HEK293 (cell line): ENCODE data around the gene RNF222.

Experiments used
- CTCF ChIA-PET: fragments of 350-600 bp; formaldehyde crosslinking; extraction: SDS; loops from one replicate; lab custom pipeline; 2021; ENCODE audit warnings: antibody characterized with exemption; lab: Yijun Ruan, JAX
- POLR2A ChIA-PET: fragments of 300-600 bp; formaldehyde crosslinking; extraction: SDS; loops from one replicate; lab custom pipeline; 2020; ENCODE audit warnings: antibody characterized with exemption, inconsistent platforms; lab: Yijun Ruan, JAX
- H3K27ac ChIP-seq: fragments of 200-500 bp; sonication (Bioruptor generic); 2 replicates; pipeline ENCODE4 v1.5.1; 2014; ENCODE audit warnings: low read depth, low read length, control low read depth, inconsistent platforms; ENCODE audit errors: extremely low read depth
- H3K36me3 ChIP-seq, 2 experiments: fragments of 200-500 bp in 1 of 2; sonication (Bioruptor generic) in 1 of 2; 1 replicate in 1 of 2; 2 replicates in 1 of 2; pipeline ENCODE4 v1.5.1; 2014 to 2017; ENCODE audit warnings: inconsistent platforms in 2 of 2, low read length in 2 of 2; ENCODE audit not compliant: control insufficient read depth in 2 of 2, insufficient read depth in 1 of 2
- H3K4me1 ChIP-seq: fragments of 200-500 bp; sonication (Bioruptor generic); 2 replicates; pipeline ENCODE4 v1.5.1; 2014; ENCODE audit warnings: mild to moderate bottlenecking, low read length, inconsistent platforms; ENCODE audit not compliant: control insufficient read depth, insufficient read depth
- H3K4me3 ChIP-seq: 2 replicates; pipeline ENCODE4 v1.5.1; 2011; ENCODE audit warnings: low read depth, mild to moderate bottlenecking, control low read depth, low read length, moderate library complexity
- H3K9me3 ChIP-seq: fragments of 200-500 bp; sonication (Bioruptor generic); 2 replicates; pipeline ENCODE4 v1.5.1; 2014; ENCODE audit warnings: low read depth, low read length, inconsistent platforms; ENCODE audit not compliant: control insufficient read depth, insufficient read depth
- EGR2 ChIP-seq: fragments of 450-650 bp; formaldehyde crosslinking; IDR thresholded peaks from 2 replicates; pipeline ENCODE4 v1.5.1; 2016; ENCODE audit warnings: low read depth, missing biosample characterization, missing genetic modification characterization
- MZF1 ChIP-seq: fragments of 450-650 bp; formaldehyde crosslinking; IDR thresholded peaks from 2 replicates; pipeline ENCODE4 v1.5.1; 2017; ENCODE audit warnings: missing biosample characterization, missing genetic modification characterization, borderline replicate concordance
- SCRT2 ChIP-seq: fragments of 450-650 bp; formaldehyde crosslinking; IDR thresholded peaks from 2 replicates; pipeline ENCODE4 v1.5.1; 2016; ENCODE audit warnings: missing biosample characterization, missing genetic modification characterization
- SETDB1 ChIP-seq: IDR thresholded peaks from one replicate; pipeline ENCODE4 v1.6.1; 2017; ENCODE audit warnings: mild to moderate bottlenecking, low read length, moderate library complexity, mixed read lengths; ENCODE audit not compliant: insufficient read length
- WT1 ChIP-seq: fragments of 450-650 bp; formaldehyde crosslinking; IDR thresholded peaks from 2 replicates; pipeline ENCODE4 v1.5.1; 2016; ENCODE audit warnings: missing biosample characterization, missing genetic modification characterization
- ZFHX2 ChIP-seq: fragments of 450-650 bp; formaldehyde crosslinking; conservative IDR thresholded peaks from 2 replicates; pipeline ENCODE4 v1.5.1; 2016; ENCODE audit warnings: missing biosample characterization, missing genetic modification characterization
- ZNF112 ChIP-seq: fragments of 450-650 bp; formaldehyde crosslinking; IDR thresholded peaks from 2 replicates; pipeline ENCODE4 v1.5.0; 2017; ENCODE audit warnings: missing biosample characterization, missing genetic modification characterization
- ZNF2 ChIP-seq: fragments of 450-650 bp; formaldehyde crosslinking; IDR thresholded peaks from 2 replicates; pipeline ENCODE4 v1.5.1; 2016; ENCODE audit warnings: missing biosample characterization, missing genetic modification characterization
- ZNF341 ChIP-seq: fragments of 450-650 bp; formaldehyde crosslinking; IDR thresholded peaks from 2 replicates; pipeline ENCODE4; 2016; ENCODE audit warnings: low read depth, missing biosample characterization, missing genetic modification characterization
- ZNF354C ChIP-seq: fragments of 450-650 bp; formaldehyde crosslinking; IDR thresholded peaks from 2 replicates; pipeline ENCODE4 v1.5.1; 2016; ENCODE audit warnings: missing biosample characterization, missing genetic modification characterization, low read depth, borderline replicate concordance
- ZNF391 ChIP-seq: fragments of 450-650 bp; formaldehyde crosslinking; IDR thresholded peaks from 2 replicates; pipeline ENCODE4 v1.5.1; 2016; ENCODE audit warnings: low read depth, missing biosample characterization, missing genetic modification characterization, borderline replicate concordance
- ZNF629 ChIP-seq: fragments of 450-650 bp; formaldehyde crosslinking; IDR thresholded peaks from 2 replicates; pipeline ENCODE4 v1.5.1; 2017; ENCODE audit warnings: missing biosample characterization, missing genetic modification characterization
- ZNF654 ChIP-seq: fragments of 450-650 bp; formaldehyde crosslinking; IDR thresholded peaks from 2 replicates; pipeline ENCODE4 v1.5.1; 2016; ENCODE audit warnings: low read depth, missing biosample characterization, missing genetic modification characterization
- ZNF776 ChIP-seq: fragments of 450-650 bp; formaldehyde crosslinking; IDR thresholded peaks from 2 replicates; pipeline ENCODE4 v1.5.0; 2017; ENCODE audit warnings: missing biosample characterization, missing genetic modification characterization, borderline replicate concordance
- TF ChIP-seq, protein P1 (sequence below): fragments of 450-650 bp; formaldehyde crosslinking; IDR thresholded peaks from 2 replicates; pipeline ENCODE4 v1.5.1; 2016; ENCODE audit warnings: missing biosample characterization, missing genetic modification characterization
- TF ChIP-seq, protein P2 (sequence below): fragments of 450-650 bp; formaldehyde crosslinking; IDR thresholded peaks from 2 replicates; pipeline ENCODE4 v1.5.1; 2016; ENCODE audit warnings: missing biosample characterization, missing genetic modification characterization
- TF ChIP-seq, protein P3 (sequence below): fragments of 450-650 bp; formaldehyde crosslinking; IDR thresholded peaks from 2 replicates; pipeline ENCODE4 v1.5.1; 2016; ENCODE audit warnings: missing biosample characterization, missing genetic modification characterization
- TF ChIP-seq, protein P4 (sequence below): fragments of 450-650 bp; IDR thresholded peaks from 2 replicates; pipeline ENCODE4 v1.5.1; 2018; ENCODE audit warnings: missing biosample characterization, mild to moderate bottlenecking, missing genetic modification characterization
- TF ChIP-seq, protein P5 (sequence below): fragments of 450-650 bp; formaldehyde crosslinking; IDR thresholded peaks from 2 replicates; pipeline ENCODE4 v1.5.1; 2016; ENCODE audit warnings: missing biosample characterization, missing genetic modification characterization
- TF ChIP-seq, protein P6 (sequence below): fragments of 450-650 bp; formaldehyde crosslinking; IDR thresholded peaks from 2 replicates; pipeline ENCODE4; 2016; ENCODE audit warnings: missing biosample characterization, missing genetic modification characterization

RNF222 gene, protein sequence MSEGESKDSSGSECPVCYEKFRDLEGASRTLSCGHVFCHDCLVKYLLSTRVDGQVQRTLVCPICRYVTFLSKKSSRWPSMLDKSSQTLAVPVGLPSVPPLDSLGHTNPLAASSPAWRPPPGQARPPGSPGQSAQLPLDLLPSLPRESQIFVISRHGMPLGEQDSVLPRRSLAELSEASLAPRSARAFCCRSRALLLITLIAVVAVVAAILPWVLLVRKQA

DNA sequence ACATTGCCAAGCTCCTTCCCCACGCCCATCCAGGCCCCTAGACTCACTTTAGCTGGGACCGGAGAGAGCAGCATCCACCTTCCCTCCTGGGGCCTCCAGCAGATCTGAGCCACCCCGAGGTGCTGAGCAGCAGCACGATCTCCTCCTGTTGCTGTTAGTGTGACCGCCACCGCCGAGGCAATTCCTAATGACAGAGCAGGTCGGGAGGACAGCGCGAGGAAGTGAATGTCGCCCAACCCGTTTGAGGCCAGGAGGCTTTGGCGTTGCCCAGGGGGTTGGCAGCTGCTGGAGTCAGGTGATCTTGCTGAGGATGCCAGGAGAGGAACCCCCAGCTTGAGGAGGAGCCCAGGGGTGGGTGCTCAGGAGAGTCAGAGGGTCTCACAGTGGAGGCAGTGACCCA, at the start of gene RNF222:
Gene RNF222, minus strand, starts transcription at position 192 of the 400 bp plus-strand sequence. CDS start 4,366 bp downstream, outside the sequence.
- Histone ChIP-seq H3K4me3 (no peak within 1 kb of the TSS), H3K4me1 (no peaks in the 10 kb centered on the region), H3K36me3 (no peaks in the 10 kb centered on the region), H3K9me3 (no peaks in the 10 kb centered on the region), H3K27ac (no peak within 1 kb of the TSS)
- CTCF ChIA-PET, result interaction anchor here (0.6 to 1.0 kb wide), 3 partner anchors 349 to 439 kb away, joined by 3 read pairs; no protein-coding TSS in a partner anchor
- no peak for TF ChIP-seq ZNF341 (tag by site-specific recombination)
- TF ChIP-seq ZNF112, result no peak
- peak; percentile 45; the same call in 1 of the 2 replicates for TF ChIP-seq SCRT2
- TF ChIP-seq, protein P1, sequence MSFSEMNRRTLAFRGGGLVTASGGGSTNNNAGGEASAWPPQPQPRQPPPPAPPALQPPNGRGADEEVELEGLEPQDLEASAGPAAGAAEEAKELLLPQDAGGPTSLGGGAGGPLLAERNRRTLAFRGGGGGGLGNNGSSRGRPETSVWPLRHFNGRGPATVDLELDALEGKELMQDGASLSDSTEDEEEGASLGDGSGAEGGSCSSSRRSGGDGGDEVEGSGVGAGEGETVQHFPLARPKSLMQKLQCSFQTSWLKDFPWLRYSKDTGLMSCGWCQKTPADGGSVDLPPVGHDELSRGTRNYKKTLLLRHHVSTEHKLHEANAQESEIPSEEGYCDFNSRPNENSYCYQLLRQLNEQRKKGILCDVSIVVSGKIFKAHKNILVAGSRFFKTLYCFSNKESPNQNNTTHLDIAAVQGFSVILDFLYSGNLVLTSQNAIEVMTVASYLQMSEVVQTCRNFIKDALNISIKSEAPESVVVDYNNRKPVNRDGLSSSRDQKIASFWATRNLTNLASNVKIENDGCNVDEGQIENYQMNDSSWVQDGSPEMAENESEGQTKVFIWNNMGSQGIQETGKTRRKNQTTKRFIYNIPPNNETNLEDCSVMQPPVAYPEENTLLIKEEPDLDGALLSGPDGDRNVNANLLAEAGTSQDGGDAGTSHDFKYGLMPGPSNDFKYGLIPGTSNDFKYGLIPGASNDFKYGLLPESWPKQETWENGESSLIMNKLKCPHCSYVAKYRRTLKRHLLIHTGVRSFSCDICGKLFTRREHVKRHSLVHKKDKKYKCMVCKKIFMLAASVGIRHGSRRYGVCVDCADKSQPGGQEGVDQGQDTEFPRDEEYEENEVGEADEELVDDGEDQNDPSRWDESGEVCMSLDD, result no peak
- POLR2A ChIA-PET, result no interaction called here

DNA sequence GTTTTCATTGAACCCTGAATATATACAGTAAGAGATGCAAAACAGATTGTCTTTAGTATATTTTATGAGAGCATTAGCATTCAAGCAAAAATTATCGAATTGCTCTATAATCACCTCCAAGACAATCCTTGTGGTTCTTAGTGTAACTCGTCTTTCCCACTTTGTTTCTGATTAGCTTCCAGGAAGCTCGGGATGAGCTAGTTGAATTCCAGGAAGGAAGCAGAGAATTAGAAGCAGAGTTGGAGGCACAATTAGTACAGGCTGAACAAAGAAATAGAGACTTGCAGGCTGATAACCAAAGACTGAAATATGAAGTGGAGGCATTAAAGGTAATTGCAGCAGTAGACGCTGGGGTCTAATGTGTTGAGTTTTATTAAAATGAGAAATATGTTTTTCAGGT, 47.9 kb upstream of the RNF222 start:
- Histone ChIP-seq H3K27ac (no peak overlapping the region), H3K4me3 (no peak overlapping the region), H3K36me3 (peaks cover 36 to 60% of the 10 kb centered on the region in 2 experiments), H3K9me3 (no peaks in the 10 kb centered on the region), H3K4me1 (no peaks in the 10 kb centered on the region)
- ChIA-PET POLR2A (interaction anchor here (2.2 kb wide), 1 partner anchor 10 kb away, joined by 12 read pairs; the partner anchor contains the start of gene NDEL1), CTCF (interaction anchor here (0.6 kb wide), 1 partner anchor 300 kb away, joined by 3 read pairs; no protein-coding TSS in a partner anchor)
- TF ChIP-seq, protein P2, sequence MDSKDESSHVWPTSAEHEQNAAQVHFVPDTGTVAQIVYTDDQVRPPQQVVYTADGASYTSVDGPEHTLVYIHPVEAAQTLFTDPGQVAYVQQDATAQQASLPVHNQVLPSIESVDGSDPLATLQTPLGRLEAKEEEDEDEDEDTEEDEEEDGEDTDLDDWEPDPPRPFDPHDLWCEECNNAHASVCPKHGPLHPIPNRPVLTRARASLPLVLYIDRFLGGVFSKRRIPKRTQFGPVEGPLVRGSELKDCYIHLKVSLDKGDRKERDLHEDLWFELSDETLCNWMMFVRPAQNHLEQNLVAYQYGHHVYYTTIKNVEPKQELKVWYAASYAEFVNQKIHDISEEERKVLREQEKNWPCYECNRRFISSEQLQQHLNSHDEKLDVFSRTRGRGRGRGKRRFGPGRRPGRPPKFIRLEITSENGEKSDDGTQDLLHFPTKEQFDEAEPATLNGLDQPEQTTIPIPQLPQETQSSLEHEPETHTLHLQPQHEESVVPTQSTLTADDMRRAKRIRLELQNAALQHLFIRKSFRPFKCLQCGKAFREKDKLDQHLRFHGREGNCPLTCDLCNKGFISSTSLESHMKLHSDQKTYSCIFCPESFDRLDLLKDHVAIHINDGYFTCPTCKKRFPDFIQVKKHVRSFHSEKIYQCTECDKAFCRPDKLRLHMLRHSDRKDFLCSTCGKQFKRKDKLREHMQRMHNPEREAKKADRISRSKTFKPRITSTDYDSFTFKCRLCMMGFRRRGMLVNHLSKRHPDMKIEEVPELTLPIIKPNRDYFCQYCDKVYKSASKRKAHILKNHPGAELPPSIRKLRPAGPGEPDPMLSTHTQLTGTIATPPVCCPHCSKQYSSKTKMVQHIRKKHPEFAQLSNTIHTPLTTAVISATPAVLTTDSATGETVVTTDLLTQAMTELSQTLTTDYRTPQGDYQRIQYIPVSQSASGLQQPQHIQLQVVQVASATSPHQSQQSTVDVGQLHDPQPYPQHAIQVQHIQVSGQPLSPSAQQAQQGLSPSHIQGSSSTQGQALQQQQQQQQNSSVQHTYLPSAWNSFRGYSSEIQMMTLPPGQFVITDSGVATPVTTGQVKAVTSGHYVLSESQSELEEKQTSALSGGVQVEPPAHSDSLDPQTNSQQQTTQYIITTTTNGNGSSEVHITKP (tag by site-specific recombination), result no peak
- TF ChIP-seq ZNF654 (tag by site-specific recombination) (no peak), ZNF2 (tag by site-specific recombination) (no peak), ZNF629 (tag by site-specific recombination) (no peak), ZFHX2 (tag by site-specific recombination) (no peak), ZNF391 (tag by site-specific recombination) (no peak), ZNF354C (no peak), SCRT2 (no peak), WT1 (tag by site-specific recombination) (no peak), ZNF776 (tag by site-specific recombination) (no peak), EGR2 (tag by site-specific recombination) (no peak), SETDB1 (no peak), MZF1 (tag by site-specific recombination) (no peak)
- TF ChIP-seq, protein P3, sequence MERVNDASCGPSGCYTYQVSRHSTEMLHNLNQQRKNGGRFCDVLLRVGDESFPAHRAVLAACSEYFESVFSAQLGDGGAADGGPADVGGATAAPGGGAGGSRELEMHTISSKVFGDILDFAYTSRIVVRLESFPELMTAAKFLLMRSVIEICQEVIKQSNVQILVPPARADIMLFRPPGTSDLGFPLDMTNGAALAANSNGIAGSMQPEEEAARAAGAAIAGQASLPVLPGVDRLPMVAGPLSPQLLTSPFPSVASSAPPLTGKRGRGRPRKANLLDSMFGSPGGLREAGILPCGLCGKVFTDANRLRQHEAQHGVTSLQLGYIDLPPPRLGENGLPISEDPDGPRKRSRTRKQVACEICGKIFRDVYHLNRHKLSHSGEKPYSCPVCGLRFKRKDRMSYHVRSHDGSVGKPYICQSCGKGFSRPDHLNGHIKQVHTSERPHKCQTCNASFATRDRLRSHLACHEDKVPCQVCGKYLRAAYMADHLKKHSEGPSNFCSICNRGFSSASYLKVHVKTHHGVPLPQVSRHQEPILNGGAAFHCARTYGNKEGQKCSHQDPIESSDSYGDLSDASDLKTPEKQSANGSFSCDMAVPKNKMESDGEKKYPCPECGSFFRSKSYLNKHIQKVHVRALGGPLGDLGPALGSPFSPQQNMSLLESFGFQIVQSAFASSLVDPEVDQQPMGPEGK (tag by site-specific recombination), result no peak
- TF ChIP-seq, protein P4, sequence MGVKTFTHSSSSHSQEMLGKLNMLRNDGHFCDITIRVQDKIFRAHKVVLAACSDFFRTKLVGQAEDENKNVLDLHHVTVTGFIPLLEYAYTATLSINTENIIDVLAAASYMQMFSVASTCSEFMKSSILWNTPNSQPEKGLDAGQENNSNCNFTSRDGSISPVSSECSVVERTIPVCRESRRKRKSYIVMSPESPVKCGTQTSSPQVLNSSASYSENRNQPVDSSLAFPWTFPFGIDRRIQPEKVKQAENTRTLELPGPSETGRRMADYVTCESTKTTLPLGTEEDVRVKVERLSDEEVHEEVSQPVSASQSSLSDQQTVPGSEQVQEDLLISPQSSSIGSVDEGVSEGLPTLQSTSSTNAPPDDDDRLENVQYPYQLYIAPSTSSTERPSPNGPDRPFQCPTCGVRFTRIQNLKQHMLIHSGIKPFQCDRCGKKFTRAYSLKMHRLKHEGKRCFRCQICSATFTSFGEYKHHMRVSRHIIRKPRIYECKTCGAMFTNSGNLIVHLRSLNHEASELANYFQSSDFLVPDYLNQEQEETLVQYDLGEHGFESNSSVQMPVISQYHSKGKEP, result no peak
- TF ChIP-seq, protein P5, sequence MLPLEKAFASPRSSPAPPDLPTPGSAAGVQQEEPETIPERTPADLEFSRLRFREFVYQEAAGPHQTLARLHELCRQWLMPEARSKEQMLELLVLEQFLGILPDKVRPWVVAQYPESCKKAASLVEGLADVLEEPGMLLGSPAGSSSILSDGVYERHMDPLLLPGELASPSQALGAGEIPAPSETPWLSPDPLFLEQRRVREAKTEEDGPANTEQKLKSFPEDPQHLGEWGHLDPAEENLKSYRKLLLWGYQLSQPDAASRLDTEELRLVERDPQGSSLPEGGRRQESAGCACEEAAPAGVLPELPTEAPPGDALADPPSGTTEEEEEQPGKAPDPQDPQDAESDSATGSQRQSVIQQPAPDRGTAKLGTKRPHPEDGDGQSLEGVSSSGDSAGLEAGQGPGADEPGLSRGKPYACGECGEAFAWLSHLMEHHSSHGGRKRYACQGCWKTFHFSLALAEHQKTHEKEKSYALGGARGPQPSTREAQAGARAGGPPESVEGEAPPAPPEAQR, result no peak
- TF ChIP-seq, protein P6, sequence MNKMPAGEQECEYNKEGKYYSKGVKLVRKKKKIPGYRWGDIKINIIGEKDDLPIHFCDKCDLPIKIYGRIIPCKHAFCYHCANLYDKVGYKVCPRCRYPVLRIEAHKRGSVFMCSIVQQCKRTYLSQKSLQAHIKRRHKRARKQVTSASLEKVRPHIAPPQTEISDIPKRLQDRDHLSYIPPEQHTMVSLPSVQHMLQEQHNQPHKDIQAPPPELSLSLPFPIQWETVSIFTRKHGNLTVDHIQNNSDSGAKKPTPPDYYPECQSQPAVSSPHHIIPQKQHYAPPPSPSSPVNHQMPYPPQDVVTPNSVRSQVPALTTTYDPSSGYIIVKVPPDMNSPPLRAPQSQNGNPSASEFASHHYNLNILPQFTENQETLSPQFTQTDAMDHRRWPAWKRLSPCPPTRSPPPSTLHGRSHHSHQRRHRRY, result no peak
